Uterus (tissue), 4 donors: ENCODE data around the gene TMEM109. TPM values are rescaled to one million over a fixed set of nuclear protein-coding genes. Genes with fewer than 3 reads are reported as not detected.

Experiments
- DNase-seq, 2 donors: peaks; one replicate each; pipeline ENCODE4 v3.0.0-alpha.2; 2019 to 2020
- H3K27ac ChIP-seq, 2 donors: fragments of 200-600 bp; sonication (generic); 1 replicate in 1 of 2; 2 replicates in 1 of 2; pipeline ENCODE4 v1.5.1; 2016 to 2018
- H3K27me3 ChIP-seq, 2 donors: fragments of 200-600 bp; sonication (generic); one replicate each; pipeline ENCODE4 v1.5.1; 2018 to 2019; ENCODE audit warnings: control low read depth in 1 of 2
- H3K36me3 ChIP-seq, 2 donors: fragments of 200-600 bp; sonication (generic); one replicate each; pipeline ENCODE4 v1.5.1; 2019; ENCODE audit warnings: control low read depth in 1 of 2
- H3K4me1 ChIP-seq, 2 donors: fragments of 200-600 bp; sonication (generic); one replicate each; pipeline ENCODE4 v1.5.1; 2018 to 2019; ENCODE audit warnings: control low read depth in 1 of 2
- H3K4me3 ChIP-seq, 2 donors: fragments of 200-600 bp; sonication (generic); 1 replicate in 1 of 2; 2 replicates in 1 of 2; pipeline ENCODE4 v1.5.1; 2018 to 2019; ENCODE audit warnings: mild to moderate bottlenecking in 1 of 2
- H3K9me3 ChIP-seq, 2 donors: fragments of 200-600 bp; sonication (generic); one replicate each; pipeline ENCODE4 v1.5.1; 2019; ENCODE audit warnings: control low read depth in 1 of 2
- POLR2A ChIP-seq, 2 donors: fragments of 450-650 bp; IDR thresholded peaks; one replicate each; pipeline ENCODE4 v1.6.1; 2016; ENCODE audit warnings: antibody characterized with exemption in 2 of 2, mild to moderate bottlenecking in 1 of 2, moderate library complexity in 1 of 2
- intact Hi-C: fragments of 100-400 bp; cut with DNase I; formaldehyde crosslinking; loops from one replicate; pipeline ENCODE4 v1.15.1; 2023; ENCODE audit warnings: low total_unique reads
- total RNA-seq, 4 donors: library from RNA; depleted of rRNA in 3 of 4; stranded (reverse); fragments of >200 nt in 3 of 4; gene quantifications; one replicate each; pipeline versions ENCODE4 v1.1.0 to v1.2.4, GENCODE V29; 2014 to 2023
- TF ChIP-seq, protein P1 (sequence below), 4 experiments: fragments of 200-600 bp in 2 of 4; fragments of 450-650 bp in 2 of 4; sonication (generic) in 2 of 4; IDR thresholded peaks; one replicate each; pipeline ENCODE4 v1.5.1; 2016 to 2019; ENCODE audit warnings: antibody characterized with exemption in 4 of 4, mild to moderate bottlenecking in 2 of 4, moderate library complexity in 1 of 4
- donor health status: DM: yes; HTN: yes; CAD: no.

The TMEM109 gene
- total RNA-seq, 4 donors from 2014 or later, result 37.1 to 155 (median 75.3) TPM

DNA sequence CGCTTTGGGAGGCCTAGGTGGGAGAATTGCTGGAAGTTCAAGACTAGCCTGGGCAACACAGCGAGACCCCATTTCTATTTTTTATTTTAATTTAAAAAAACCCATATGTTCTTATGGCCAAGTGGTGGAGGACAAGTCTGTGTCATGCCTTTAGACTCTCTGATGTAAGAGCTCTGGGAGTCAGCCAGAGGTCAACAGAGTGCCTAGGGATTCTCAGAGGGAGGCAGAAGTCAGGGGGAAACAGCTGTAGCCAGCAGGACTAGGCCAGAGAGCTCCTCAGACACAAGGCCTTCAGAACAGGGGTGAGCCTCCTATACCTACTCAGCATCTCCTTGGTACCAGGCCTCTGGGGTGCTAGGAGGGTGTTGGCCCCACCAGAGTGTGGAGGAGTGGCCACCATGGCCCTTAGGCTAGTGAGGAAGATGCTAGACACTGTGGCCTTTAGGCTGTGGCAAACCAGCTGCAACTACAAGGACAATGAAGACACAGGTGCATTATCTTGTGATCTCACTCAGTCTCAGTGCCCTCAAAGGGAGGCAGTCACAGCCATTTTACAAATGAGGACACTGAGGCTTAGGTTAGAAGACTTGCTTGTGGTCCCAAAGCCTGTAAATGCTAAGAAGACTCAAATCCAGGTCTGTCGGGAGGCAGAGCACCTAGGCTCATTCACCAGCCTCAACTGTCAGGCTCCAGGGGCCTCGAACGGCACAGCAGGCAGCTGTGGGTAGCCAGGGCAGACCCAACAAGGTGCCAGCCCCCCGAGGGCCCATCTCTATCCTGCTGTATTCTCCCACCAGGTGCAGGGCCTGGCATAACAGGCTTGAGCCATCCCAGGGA is 41.6 kb upstream of the TMEM109 start:
- Histone ChIP-seq H3K9me3 (no peaks in the 10 kb centered on the region), H3K4me3 (no peak overlapping the region), H3K36me3 (no peaks in the 10 kb centered on the region), H3K27ac (no peak overlapping the region), H3K4me1 (no peaks in the 10 kb centered on the region), H3K27me3 (no peaks in the 10 kb centered on the region)
- intact Hi-C loops, result no loop called here
- TF ChIP-seq, protein P1, sequence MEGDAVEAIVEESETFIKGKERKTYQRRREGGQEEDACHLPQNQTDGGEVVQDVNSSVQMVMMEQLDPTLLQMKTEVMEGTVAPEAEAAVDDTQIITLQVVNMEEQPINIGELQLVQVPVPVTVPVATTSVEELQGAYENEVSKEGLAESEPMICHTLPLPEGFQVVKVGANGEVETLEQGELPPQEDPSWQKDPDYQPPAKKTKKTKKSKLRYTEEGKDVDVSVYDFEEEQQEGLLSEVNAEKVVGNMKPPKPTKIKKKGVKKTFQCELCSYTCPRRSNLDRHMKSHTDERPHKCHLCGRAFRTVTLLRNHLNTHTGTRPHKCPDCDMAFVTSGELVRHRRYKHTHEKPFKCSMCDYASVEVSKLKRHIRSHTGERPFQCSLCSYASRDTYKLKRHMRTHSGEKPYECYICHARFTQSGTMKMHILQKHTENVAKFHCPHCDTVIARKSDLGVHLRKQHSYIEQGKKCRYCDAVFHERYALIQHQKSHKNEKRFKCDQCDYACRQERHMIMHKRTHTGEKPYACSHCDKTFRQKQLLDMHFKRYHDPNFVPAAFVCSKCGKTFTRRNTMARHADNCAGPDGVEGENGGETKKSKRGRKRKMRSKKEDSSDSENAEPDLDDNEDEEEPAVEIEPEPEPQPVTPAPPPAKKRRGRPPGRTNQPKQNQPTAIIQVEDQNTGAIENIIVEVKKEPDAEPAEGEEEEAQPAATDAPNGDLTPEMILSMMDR (IDR thresholded peaks at IDR 0.05), result no peak
- no peak for TF ChIP-seq POLR2A (IDR thresholded peaks at IDR 0.05)
- peak in 1 of 2 donors; percentile 54 for DNase-seq

DNA sequence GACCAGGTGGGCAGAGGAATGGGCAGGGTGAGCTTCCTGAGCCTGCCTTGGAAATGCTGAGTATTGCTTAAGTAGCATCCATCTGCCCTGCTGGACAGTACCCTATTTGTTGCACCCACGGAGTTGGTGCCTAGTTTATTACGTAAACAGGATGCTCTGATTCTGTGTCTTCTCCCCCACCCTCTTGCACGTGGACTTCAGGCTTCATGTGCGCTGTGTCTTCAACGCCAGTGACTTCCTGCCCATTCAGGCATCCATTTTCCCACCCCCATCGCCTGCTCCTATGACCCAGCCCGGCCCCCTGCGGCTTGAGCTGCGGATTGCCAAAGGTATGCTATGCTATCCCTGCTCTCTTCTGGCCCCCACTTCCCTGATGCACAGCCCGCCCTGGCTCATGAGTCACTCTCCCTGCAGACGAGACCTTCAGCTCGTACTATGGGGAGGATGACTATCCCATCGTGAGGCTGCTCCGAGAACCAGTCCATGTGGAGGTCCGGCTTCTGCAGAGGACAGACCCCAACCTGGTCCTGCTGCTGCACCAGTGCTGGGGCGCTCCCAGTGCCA is 40.9 kb upstream of the TMEM109 start:
- H3K27ac ChIP-seq, result no peak overlapping the region
- no peaks in the 10 kb centered on the region for H3K4me1 ChIP-seq
- TF ChIP-seq, protein P1 (IDR thresholded peaks at IDR 0.05), result no peak
- TF ChIP-seq POLR2A (IDR thresholded peaks at IDR 0.05), result no peak
- no peak overlapping the region for H3K4me3 ChIP-seq
- H3K9me3 ChIP-seq, result no peaks in the 10 kb centered on the region
- H3K27me3 ChIP-seq, result no peaks in the 10 kb centered on the region
- no peaks in the 10 kb centered on the region for H3K36me3 ChIP-seq
- intact Hi-C loops, result no loop called here
- peak in 1 of 2 donors; percentile 11 for DNase-seq

DNA sequence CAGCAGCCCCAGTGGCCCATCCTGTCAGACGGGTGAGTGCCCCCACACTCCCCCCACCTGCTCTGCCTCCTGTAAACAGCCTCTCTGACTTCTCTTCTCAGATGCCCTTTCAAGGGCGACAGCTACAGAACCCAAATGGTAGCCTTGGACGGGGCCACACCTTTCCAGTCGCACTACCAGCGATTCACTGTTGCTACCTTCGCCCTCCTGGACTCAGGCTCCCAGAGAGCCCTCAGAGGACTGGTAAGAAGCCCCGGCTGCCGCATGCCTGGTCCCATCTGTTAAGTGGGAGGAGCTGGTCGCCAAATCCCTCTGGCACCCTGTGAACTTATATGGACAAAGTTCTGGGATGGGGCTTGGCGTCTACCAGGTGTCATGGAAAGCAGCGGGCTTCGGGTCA is 40.4 kb upstream of the TMEM109 start:
- TF ChIP-seq, protein P1 (IDR thresholded peaks at IDR 0.05), result no peak
- TF ChIP-seq POLR2A (IDR thresholded peaks at IDR 0.05), result no peak
- no peak overlapping the region for H3K4me3 ChIP-seq
- intact Hi-C loops, result no loop called here
- H3K4me1 ChIP-seq, result no peaks in the 10 kb centered on the region
- peak in 1 of 2 donors; percentile 9 for DNase-seq
- no peaks in the 10 kb centered on the region for H3K9me3 ChIP-seq
- no peaks in the 10 kb centered on the region for H3K27me3 ChIP-seq
- H3K36me3 ChIP-seq, result no peaks in the 10 kb centered on the region
- no peak overlapping the region for H3K27ac ChIP-seq

DNA sequence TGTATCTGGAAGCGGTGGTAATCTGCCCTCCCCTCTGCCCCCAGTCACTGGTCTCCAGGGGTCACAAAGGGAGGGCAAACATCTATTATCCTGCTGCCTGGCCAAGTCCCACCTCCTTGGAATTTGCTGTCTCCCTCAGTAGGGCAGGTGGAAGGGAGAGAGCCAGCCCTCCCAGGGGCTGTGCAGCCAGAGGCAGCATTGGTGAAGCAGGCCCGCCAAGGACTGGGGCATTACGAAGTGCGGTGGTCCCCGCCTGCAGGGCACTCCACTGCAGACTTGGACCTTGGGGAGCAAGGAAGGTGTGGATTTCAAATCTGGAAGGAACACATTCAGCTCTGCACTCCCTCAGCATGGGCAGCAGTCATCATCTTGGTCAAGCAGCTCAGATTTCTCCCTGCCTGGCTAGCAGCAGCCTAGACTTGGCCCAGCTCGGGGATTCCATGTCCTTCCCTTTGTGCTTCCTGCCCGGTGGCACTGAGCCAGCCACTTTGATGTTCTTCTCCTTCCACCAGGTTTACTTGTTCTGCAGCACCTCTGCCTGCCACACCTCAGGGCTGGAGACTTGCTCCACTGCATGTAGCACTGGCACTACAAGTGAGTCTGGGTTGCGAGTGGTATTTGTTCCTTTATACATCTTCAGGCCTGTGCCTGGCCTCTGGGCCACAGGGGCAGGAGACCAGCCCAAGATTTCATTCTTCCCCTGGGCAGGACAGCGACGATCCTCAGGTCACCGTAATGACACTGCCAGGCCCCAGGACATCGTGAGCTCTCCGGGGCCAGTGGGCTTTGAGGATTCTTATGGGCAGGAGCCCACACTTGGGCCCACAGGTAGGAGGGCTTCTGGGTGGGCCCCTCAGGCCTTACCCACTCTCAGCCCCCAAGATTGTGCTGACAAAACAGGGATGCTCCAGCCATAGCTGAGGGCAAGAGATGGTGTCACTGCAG is 39.3 kb upstream of the TMEM109 start:
- intact Hi-C loops, result no loop called here
- TF ChIP-seq, protein P1 (IDR thresholded peaks at IDR 0.05), result no peak
- no peak for TF ChIP-seq POLR2A (IDR thresholded peaks at IDR 0.05)
- no peaks in the 10 kb centered on the region for H3K4me1 ChIP-seq

More for the DNA sequence above, 39.3 kb upstream of the TMEM109 start:
- Histone ChIP-seq H3K36me3 (no peaks in the 10 kb centered on the region), H3K4me3 (no peak overlapping the region), H3K27ac (no peak overlapping the region), H3K9me3 (no peaks in the 10 kb centered on the region), H3K27me3 (no peaks in the 10 kb centered on the region)
- DNase-seq, result peak in 1 of 2 donors; percentile 18
